ENCODE data around the gene PROZ. TPM values are rescaled to one million over a fixed set of nuclear protein-coding genes. Genes with fewer than 3 reads are reported as not detected.

Gene PROZ
- total and polyA plus RNA-seq, 10 donors = 0.11 TPM; not detected in 9

DNA sequence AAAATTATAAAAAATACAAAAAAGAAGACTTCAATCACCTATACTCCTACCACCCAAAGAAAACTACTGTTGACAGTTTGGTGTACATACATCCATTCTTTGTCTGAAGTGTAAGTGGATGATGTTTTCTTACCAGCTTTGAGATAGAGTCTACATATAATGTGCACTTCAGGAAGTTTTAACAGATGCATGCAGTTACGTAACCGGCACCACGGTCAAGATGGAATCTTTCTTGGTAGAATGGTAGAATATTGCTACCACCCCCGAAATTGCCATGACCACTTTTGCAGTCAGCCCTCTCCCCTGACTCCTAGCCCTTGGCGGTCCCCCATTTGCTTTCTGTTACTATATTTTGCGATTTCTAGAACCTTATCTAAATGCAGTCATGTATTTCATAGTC is 52.4 kb downstream of the PROZ start:
- Histone ChIP-seq H3K4me3 (peak overlapping the region in 3 of 8 donors; percentile 89 to 98 (median 94)), H3K9me3 (no peaks in the 10 kb centered on the region), H3K36me3 (peaks cover 0 to 29% (median 0%) of the 10 kb centered on the region in 6 donors), H3K4me1 (peaks cover 47 to 84% (median 70%) of the 10 kb centered on the region in 6 donors), H3K27me3 (replicated peaks in 1 of 7) (no peaks in the 10 kb centered on the region), H3K27ac (peak overlapping the region in 1 of 8 donors; percentile 99)
- intact Hi-C loops (cut with DNase I; ENCODE audit: low total_unique reads) = no loop called here
- DNase-seq = no peak
- TF ChIP-seq POLR2A (IDR thresholded peaks at IDR 0.05) = no peak
- no peak for TF ChIP-seq POLR2AphosphoS5 (IDR thresholded peaks at IDR 0.05)
- TF ChIP-seq, protein P1, sequence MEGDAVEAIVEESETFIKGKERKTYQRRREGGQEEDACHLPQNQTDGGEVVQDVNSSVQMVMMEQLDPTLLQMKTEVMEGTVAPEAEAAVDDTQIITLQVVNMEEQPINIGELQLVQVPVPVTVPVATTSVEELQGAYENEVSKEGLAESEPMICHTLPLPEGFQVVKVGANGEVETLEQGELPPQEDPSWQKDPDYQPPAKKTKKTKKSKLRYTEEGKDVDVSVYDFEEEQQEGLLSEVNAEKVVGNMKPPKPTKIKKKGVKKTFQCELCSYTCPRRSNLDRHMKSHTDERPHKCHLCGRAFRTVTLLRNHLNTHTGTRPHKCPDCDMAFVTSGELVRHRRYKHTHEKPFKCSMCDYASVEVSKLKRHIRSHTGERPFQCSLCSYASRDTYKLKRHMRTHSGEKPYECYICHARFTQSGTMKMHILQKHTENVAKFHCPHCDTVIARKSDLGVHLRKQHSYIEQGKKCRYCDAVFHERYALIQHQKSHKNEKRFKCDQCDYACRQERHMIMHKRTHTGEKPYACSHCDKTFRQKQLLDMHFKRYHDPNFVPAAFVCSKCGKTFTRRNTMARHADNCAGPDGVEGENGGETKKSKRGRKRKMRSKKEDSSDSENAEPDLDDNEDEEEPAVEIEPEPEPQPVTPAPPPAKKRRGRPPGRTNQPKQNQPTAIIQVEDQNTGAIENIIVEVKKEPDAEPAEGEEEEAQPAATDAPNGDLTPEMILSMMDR (IDR thresholded peaks at IDR 0.05 in 8 of 11, conservative IDR thresholded peaks at IDR 0.05 in 3 of 11) = no peak
- 69 to 91% (median 77%) methylated on average over 6 of the region's 6 CpGs for WGBS, 5 donors

DNA sequence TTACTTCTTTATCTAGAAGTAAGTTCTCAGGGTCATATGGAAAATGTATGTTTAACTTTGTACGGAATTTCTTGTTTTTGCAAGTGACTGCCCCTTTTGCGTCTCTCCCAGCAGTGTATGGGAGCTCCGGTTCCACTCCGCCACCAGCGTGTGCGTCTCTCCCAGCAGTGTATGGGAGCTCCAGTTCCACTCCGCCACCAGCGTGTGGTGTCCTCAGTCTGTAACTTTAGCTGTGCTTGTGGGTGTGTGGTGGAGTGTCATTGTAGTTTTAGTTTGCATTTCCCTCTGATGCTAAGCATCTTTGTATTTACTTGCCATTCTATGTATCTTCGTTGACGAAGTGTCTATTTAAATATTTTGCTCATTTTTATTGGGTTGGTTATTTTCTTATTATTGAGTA is 53.3 kb downstream of the PROZ start:
- no peaks in the 10 kb centered on the region for H3K9me3 ChIP-seq
- no peak overlapping the region for H3K27ac ChIP-seq
- peaks cover 45 to 84% (median 65%) of the 10 kb centered on the region in 6 donors for H3K4me1 ChIP-seq
- no peak for DNase-seq
- WGBS, 5 donors = 94 to 98% (median 96%) methylated on average over 10 of the region's 10 CpGs
- H3K27me3 ChIP-seq (replicated peaks in 1 of 7) = no peaks in the 10 kb centered on the region
- H3K4me3 ChIP-seq = no peak overlapping the region
- intact Hi-C loops (cut with DNase I; ENCODE audit: low total_unique reads) = no loop called here
- TF ChIP-seq, protein P1 (IDR thresholded peaks at IDR 0.05 in 8 of 11, conservative IDR thresholded peaks at IDR 0.05 in 3 of 11) = no peak
- TF ChIP-seq POLR2AphosphoS5 (IDR thresholded peaks at IDR 0.05) (no peak), POLR2A (IDR thresholded peaks at IDR 0.05) (no peak)
- peaks cover 0 to 23% (median 0%) of the 10 kb centered on the region in 6 donors for H3K36me3 ChIP-seq

DNA sequence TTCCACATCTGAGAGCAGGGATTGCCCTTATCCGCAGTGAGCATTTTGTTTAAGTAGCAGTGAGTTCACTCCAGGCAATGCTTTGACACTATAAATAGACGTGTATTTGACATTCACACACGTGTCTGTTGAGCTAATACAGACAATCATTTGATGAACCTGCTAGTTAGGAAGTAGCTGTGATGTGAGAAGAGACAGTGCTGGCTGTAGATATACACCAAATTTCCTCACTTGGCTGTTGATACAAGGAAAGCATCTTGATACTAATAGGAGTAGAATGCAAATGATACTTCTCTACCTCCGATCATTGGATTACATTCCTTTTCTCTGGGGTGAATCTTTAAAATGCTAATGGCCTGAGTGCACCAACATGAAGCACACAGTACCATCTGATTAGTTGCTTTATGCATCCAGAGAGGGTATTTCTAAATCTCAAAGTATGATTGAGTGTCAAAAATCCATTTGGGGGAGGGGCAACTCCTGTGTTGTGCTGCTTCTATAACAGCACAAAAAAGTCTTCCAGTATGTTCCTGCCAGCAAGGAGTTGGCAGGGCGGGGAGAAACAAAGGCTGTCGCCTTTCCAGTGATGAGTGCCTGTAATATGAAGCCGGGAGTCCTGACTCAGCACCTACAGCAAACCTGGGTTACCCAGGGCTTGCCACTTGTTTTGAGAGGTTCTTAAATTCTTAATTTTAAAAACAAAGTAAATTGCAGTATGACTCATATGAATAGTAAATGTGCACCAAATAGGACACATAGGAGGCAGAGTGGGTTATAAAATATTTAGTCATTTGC is 58.0 kb downstream of the PROZ start:
- H3K9me3 ChIP-seq = no peaks in the 10 kb centered on the region
- DNase-seq = peak; percentile 29
- 54 to 75% (median 70%) methylated on average over 7 of the region's 7 CpGs for WGBS, 5 donors
- no peaks in the 10 kb centered on the region for H3K27me3 ChIP-seq (replicated peaks in 1 of 7)
- H3K27ac ChIP-seq = no peak overlapping the region
- no peak overlapping the region for H3K4me3 ChIP-seq
- H3K4me1 ChIP-seq = peaks cover 19 to 68% (median 38%) of the 10 kb centered on the region in 6 donors
- peaks cover 0 to 54% (median 20%) of the 10 kb centered on the region in 6 donors for H3K36me3 ChIP-seq
- TF ChIP-seq, protein P1 (IDR thresholded peaks at IDR 0.05 in 8 of 11, conservative IDR thresholded peaks at IDR 0.05 in 3 of 11) = no peak
- no peak for TF ChIP-seq POLR2AphosphoS5 (IDR thresholded peaks at IDR 0.05)
- no peak for TF ChIP-seq POLR2A (IDR thresholded peaks at IDR 0.05)
- intact Hi-C loops (cut with DNase I; ENCODE audit: low total_unique reads) = no loop called here

DNA sequence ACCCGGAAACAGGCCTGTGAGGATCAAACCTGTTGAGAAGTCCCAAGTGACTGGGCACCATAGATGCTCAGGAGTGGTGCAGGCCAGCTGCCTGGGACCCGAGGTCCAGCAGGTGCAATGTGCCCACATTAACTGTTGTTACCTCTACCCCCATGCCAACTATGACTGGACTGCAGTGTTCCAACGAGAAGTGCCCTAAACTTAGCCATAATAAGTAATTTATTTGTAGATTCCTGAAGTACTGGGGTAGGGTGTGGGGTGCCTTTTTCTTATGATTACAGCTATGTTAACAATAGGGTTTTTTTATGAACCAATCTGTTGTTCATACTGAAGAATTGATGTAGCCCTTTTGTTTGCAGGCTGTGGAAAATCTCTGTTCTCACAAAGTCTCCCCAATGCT is 60.1 kb downstream of the PROZ start:
- Histone ChIP-seq H3K36me3 (peaks cover 0 to 59% (median 33%) of the 10 kb centered on the region in 6 donors), H3K27ac (no peak overlapping the region), H3K4me1 (peaks cover 13 to 47% (median 20%) of the 10 kb centered on the region in 6 donors), H3K9me3 (no peaks in the 10 kb centered on the region), H3K4me3 (no peak overlapping the region), H3K27me3 (replicated peaks in 1 of 7) (no peaks in the 10 kb centered on the region)
- WGBS, 5 donors = 77 to 89% (median 86%) methylated on average over 3 of the region's 3 CpGs
- TF ChIP-seq POLR2AphosphoS5 (IDR thresholded peaks at IDR 0.05) (no peak), POLR2A (IDR thresholded peaks at IDR 0.05) (no peak)
- TF ChIP-seq, protein P1 (IDR thresholded peaks at IDR 0.05 in 8 of 11, conservative IDR thresholded peaks at IDR 0.05 in 3 of 11) = no peak
- intact Hi-C loops (cut with DNase I; ENCODE audit: low total_unique reads) = no loop called here
- no peak for DNase-seq
